Measurements from ENCODE around the gene MRPL12.

Gene MRPL12

DNA sequence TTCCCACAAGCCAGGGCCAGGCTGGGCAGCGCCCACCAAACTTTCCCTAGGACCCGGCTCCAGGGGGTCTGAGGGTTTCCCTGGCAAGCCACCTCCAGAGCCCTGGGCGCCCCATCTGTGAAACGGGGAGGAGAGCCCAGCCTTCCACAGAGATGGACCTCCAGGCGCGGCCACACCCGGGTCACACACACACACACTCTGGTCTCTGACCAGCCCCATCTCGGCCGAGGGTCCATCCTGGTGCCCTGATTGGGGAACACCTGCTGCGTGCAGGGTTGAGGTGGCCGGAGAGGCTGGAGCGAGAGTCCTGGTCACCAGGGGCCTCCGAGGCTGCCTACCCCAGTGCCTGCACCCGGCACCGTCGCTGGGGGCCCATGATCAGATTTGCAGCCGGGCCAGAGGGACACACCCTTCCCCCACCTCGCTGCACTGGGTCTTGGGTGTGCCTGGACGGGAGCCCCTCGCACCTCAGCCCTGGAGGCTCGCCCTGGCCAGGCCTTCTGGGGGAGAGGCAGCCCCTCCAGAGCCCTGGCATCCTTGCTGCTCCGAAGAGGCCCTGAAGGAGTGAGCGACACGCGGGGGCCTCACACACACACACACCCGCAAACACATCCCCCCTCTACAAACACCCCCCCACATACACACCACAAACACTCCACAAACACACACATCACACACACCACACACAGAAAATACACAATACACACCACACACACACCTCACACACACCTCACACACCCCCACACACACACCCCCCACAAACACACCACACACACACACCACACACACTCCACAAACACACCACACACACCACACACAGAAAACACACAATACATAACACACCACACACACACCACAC, 38.7 kb downstream of the MRPL12 start:
- DNase-seq: no peak

Measured in central memory CD4-positive, alpha-beta T cell (primary cell).